MM.1S (cell line): ENCODE data around the gene ILF2.

Source experiments
- EZH2phosphoT487 ChIP-seq: fragments of 300-600 bp; sonication (generic); IDR thresholded peaks from 2 replicates; pipeline ENCODE4 v1.6.1; 2018; ENCODE audit warnings: antibody characterized with exemption, low read length
- TF ChIP-seq, protein P1 (sequence below): fragments of 300-600 bp; sonication (generic); IDR thresholded peaks from 2 replicates; pipeline ENCODE4 v1.5.1; 2016; ENCODE audit warnings: antibody characterized with exemption, low read length, mixed read lengths

DNA sequence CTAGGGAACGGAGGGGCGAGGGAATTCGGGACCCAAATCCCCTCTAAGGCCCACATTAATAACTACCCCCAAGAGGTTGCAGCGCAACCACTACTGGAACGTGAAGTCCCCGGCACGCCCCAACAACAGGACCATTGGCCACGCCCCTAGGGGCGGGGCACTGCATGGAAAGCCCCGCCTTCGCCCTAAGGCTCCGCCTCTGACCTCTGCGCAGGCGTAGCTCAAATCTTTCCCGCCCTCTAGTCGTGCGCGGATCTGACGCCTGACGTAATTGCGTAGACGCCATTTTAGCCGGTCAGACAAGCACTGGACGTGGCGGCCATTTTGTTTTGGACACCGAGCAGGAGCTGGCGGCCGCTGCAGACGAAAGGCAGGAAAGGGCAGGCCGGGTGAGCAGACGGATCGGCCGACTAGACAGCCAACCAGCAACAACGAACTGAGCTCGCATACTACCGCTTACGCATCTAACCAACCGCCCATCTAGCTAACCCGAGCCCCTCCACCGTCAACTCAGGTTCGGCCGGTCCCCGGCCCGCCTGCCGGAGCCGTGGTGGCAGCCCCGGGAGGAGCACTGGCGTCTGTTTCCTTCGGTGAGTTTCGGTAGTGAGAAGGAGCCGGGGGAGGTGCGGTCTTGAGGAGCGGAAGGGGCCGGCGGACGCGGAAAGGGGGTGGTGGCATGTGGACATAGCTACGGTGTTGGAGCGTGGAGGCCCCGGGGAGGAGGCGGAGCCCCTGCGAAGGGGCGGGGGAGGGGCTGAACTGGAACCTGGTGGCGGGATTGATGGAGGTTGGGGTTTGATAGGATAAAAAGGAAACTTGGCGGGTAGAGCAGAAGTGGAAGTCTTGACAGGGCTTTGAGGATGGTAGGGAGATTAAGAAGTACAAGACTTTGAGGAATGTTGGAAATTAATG, 36.8 kb downstream of the ILF2 start, which contains the start of gene CHTOP:
- TF ChIP-seq, protein P1, sequence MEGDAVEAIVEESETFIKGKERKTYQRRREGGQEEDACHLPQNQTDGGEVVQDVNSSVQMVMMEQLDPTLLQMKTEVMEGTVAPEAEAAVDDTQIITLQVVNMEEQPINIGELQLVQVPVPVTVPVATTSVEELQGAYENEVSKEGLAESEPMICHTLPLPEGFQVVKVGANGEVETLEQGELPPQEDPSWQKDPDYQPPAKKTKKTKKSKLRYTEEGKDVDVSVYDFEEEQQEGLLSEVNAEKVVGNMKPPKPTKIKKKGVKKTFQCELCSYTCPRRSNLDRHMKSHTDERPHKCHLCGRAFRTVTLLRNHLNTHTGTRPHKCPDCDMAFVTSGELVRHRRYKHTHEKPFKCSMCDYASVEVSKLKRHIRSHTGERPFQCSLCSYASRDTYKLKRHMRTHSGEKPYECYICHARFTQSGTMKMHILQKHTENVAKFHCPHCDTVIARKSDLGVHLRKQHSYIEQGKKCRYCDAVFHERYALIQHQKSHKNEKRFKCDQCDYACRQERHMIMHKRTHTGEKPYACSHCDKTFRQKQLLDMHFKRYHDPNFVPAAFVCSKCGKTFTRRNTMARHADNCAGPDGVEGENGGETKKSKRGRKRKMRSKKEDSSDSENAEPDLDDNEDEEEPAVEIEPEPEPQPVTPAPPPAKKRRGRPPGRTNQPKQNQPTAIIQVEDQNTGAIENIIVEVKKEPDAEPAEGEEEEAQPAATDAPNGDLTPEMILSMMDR: no peak
- TF ChIP-seq EZH2phosphoT487: no peak
